Right renal cortex interstitium (tissue), 3 donors: ENCODE results near the gene POLR1B. TPM values are rescaled to one million over a fixed set of nuclear protein-coding genes. Genes with fewer than 3 reads are reported as not detected.
"Not testable (repeated sequence)": the region's sequence is repeated elsewhere in the genome, so short reads cannot be mapped to it uniquely, and the experiment has no call there.

Experiments used
- DNase-seq, 3 donors: peaks; one replicate each; pipeline ENCODE4 v3.0.0-alpha.2; 2013; ENCODE audit warnings: low read depth in 3 of 3, low spot score in 2 of 3
- polyA plus RNA-seq, 3 donors: library from polyadenylated mRNA; unstranded; fragments of 120-200 nt; gene quantifications; one replicate each; pipeline ENCODE4 v1.2.1, GENCODE V29; 2013; ENCODE audit not compliant: insufficient read length in 3 of 3

POLR1B gene, protein sequence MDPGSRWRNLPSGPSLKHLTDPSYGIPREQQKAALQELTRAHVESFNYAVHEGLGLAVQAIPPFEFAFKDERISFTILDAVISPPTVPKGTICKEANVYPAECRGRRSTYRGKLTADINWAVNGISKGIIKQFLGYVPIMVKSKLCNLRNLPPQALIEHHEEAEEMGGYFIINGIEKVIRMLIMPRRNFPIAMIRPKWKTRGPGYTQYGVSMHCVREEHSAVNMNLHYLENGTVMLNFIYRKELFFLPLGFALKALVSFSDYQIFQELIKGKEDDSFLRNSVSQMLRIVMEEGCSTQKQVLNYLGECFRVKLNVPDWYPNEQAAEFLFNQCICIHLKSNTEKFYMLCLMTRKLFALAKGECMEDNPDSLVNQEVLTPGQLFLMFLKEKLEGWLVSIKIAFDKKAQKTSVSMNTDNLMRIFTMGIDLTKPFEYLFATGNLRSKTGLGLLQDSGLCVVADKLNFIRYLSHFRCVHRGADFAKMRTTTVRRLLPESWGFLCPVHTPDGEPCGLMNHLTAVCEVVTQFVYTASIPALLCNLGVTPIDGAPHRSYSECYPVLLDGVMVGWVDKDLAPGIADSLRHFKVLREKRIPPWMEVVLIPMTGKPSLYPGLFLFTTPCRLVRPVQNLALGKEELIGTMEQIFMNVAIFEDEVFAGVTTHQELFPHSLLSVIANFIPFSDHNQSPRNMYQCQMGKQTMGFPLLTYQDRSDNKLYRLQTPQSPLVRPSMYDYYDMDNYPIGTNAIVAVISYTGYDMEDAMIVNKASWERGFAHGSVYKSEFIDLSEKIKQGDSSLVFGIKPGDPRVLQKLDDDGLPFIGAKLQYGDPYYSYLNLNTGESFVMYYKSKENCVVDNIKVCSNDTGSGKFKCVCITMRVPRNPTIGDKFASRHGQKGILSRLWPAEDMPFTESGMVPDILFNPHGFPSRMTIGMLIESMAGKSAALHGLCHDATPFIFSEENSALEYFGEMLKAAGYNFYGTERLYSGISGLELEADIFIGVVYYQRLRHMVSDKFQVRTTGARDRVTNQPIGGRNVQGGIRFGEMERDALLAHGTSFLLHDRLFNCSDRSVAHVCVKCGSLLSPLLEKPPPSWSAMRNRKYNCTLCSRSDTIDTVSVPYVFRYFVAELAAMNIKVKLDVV
- 10 to 100 TPM; 24.2 to 28.8 (median 27.9) TPM for polyA plus RNA-seq

DNA sequence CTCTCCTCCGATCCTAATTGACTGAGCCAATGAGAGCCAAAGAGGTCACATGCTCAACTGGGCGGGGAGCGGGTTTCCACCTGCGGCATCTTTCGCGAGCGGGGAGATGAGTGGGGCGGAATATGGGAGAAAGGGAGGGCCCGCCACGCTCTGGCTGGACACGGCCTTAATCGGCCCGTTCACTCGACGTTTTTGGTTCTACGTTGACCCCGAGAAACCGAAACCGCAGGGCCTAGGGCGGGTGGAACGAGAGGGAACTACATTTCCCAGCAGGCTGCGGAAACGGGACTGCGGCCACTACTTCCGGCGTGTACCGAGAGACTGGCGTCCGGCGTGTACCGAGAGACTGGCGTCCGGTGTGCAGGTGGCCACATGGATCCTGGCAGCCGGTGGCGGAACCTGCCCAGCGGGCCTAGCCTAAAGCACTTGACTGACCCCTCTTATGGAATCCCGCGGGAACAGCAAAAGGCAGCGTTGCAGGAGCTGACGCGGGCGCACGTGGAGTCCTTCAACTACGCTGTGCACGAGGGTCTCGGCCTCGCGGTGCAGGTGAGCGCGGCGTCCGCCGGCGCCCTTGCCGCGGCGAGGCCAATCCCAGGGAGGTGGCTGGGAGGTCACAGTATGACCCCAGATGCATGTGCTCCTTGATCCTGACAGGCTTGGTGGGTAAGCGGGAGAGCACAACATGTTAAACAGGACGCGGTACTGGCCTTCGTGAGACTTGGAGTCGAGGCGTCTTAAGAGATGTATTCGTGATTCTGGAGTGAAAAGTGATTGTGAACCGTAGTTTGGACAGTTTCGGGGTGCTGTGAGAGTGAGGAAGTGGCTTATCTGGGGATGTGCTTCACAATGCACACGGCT lies at the start of gene POLR1B:
Gene POLR1B (plus strand): TSS at position 343 of the 861 bp plus-strand sequence. CDS start 30 bp downstream, at position 373.
- DNase-seq = peak; percentile 80 to 86 (median 84)

DNA sequence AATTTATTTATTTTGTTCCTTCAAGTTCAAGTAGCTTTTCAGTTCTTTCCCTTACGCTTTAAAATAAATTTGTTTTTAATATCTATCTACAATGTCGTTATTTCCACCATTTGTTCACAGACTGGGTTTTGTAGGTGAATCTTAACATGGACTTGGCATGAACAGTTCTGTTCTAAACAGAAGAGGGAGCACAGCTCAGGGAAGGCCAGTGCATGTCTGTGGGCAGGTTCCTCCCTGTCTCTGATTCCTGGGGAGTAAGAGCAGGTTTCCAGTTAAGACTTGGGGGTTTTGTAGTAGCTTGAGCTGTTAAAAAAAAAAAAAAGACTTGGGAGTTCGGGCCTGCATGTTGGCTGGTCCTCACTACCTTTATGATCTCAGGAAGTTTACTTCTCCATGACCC lies 49.2 kb upstream of the POLR1B start:
- DNase-seq = no peak

DNA sequence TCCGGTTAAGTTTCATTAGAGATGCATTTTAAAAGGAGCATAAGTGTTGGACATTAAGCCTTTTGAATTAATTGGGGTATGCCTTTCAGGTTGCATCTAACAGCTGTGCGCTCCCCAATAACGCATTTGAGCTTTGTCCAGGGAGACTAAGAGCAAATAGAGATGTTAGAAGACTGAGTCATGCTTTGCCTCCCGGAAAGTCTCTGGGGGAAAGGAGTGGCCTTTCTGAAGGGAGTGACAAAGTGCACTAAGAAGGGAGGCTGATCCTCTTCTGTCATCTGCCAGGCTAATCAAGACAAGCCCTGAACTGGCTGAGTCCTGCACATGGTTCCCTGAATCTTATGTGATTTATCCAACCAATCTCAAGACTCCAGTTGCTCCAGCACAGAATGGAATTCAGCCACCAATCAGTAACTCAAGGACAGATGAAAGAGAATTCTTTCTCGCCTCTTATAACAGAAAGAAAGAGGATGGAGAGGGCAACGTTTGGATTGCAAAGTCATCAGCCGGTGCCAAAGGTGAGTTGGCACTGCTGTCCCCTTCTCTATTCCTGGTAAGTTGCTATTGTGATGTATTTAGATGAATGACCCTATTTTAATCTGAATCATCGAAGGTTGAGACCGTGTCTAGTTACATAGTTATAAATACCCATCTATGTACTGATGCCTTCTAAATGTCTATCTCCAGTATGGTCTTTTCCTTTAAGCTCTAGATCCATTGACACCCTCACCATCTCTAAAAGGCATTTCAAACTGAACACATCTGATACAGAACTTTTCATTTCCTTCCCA lies 48.2 kb upstream of the POLR1B start:
- DNase-seq = no peak

DNA sequence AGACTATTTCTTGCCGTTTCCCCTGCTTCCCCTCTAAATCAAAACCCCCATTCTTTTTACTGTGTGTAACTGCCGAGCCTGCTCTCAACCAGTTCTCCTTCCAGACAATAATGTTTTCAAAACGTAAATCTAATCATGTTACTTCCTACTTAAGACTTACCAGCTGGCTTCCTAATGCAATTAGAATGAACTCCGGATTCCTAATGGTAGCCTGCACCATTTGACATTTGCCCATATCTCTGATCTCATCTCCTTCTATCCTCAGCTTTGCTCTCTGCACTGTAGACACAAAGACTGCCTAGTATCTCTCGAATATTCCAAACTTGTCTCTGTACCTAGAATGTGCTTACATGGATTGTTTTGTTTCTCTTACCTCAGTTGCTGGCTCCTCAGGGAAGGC lies 47.4 kb upstream of the POLR1B start:
- DNase-seq = no peak

DNA sequence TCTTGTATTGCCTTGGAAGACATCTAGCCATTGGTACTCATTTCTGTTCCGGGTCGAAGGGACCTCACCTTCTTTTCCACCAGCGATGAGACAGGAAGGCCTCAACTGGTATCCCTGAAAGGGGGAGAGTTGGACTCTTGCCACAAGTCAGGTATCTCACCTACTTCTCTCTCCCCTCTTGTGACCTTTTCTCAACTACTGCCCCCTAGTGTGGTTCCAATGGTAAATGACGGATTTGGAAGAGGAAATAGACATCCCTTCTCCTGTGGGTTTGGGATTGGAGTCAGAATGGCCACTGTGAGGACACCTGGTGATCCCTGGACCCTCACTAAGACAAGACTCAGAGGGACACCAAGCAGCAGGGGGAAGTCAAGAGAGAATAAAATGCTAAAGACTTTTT lies 46.4 kb upstream of the POLR1B start:
- DNase-seq = not testable (repeated sequence)

DNA sequence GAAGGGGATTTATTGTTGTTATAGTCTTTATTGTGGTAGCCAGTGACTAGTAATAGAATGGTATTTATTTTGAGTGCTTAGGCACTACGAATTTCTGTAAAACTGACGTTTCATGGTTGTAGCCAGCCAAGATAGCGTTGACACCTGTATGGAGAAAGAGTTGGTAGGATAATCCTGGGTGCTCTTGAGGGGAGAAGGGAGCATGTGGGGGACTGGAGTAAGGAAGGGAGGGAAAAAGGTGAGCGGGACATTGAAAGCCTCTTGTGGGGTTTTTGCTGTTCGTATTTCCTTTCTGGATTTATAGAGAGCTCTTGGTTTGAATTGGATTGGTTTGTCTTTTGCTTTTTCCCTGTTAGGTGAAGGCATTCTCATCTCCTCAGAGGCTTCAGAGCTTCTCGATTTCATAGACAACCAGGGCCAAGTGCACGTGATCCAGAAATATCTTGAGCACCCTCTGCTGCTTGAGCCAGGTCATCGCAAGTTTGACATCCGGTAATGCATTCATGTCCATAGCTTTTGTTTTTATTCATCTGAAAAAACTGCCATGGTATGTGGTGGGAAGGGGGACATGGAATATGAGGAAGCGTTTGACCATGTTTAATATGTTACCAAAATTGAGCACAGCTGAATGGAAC lies 41.3 kb upstream of the POLR1B start:
- not testable (repeated sequence) for DNase-seq

DNA sequence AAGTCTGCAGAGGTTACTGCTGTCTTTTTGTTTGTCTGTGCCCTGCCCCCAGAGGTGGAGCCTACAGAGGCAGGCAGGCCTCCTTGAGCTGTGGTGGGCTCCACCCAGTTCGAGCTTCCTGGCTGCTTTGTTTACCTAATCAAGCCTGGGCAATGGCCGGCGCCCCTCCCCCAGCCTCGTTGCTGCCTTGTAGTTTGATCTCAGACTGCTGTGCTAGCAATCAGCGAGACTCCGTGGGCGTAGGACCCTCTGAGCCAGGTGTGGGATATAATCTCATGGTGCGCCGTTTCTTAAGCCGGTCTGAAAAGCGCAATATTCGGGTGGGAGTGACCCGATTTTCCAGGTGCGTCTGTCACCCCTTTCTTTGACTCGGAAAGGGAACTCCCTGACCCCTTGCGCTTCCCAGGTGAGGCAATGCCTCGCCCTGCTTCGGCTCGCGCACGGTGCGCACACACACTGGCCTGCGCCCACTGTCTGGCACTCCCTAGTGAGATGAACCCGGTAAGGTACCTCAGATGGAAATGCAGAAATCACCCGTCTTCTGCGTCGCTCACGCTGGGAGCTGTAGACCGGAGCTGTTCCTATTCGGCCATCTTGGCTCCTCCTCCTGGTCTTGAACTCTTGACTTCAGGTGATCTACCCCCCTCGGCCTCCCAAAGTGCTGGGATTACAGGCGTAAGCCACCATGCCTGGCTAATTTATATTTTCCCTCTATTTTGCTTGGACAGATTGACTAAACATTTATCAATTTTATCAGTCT lies 32.8 kb upstream of the POLR1B start:
- DNase-seq = not testable (repeated sequence)

DNA sequence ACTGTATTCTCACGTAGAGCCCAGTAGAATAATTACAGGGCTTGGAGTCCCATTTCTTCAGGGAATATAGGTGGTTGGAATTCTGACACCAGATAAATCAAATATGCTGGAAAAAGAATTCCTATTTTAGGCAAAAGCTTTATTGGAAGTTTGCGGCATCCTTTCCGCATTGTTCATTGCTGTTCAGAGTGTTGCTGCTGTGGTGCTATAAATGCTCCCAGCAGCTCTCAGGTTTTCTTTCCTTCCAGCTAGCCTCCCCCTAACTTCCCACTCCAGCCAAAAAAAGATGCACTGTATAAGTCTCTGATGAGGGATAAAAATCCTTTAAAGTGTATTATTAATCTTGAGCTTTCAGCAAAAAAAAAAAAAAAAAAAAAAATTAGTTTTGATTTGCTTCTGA lies 25.5 kb upstream of the POLR1B start:
- DNase-seq = no peak

DNA sequence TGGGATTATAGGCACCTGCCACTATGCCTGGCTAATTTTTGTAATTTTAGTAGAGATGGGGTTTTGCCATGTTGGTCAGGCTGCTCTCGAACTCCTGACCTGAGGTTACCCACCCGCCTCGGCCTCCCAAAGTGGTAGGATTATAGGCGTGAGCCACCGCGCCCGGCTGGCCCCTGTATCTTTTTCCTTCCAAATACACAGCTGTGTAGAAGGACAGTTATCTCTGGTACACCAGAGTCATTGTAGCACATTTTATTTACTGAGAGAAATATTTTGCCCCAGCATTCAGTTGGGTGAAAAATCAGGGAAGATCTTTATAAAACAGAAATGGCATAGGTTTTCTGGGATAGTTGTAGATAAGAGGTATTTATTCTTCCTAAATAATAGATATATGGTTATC lies 23.5 kb upstream of the POLR1B start:
- no peak for DNase-seq

DNA sequence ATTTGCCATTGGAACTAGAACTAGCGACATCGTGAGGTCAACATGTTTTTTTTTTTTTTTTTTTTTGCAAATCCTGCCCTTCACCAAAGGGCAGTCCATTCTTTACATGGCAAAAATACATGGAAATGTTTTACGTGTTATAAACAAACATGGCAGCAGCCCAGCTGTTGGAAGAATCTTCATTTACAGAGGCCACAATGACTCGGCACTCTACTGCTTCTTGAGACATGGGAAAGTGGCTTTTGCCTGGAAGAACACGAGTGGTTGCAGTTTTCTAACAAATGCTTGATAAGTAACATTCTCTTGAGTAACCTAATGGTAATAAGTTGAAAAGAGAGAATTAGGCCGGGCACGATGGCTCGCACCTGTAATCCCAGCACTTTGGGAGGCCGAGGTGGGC lies 22.8 kb upstream of the POLR1B start:
- no peak for DNase-seq

DNA sequence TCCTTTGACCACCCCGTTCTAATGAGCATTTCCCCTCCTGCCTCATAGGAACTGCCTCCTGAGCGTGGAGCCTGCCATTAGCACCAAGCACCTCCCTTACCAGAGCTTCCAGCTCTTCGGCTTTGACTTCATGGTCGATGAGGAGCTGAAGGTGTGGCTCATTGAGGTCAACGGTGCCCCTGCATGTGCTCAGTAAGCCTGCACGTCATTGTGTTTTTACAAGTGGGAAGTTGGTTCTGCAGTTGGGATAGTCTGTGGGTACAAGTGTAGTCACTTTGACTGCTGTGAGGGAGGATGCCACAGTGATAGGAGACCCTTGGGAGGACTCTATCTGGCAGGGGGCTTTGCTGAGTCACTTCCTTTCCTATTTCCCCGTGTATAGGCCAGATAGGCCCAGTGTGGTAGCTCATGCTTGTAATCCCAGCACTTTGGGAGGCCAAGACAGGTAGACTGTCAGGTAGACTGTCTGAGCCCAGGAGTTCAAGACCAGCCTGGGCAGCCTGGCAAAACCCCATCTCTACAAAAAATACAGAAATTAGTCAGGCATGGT lies 22.0 kb upstream of the POLR1B start:
- no peak for DNase-seq

DNA sequence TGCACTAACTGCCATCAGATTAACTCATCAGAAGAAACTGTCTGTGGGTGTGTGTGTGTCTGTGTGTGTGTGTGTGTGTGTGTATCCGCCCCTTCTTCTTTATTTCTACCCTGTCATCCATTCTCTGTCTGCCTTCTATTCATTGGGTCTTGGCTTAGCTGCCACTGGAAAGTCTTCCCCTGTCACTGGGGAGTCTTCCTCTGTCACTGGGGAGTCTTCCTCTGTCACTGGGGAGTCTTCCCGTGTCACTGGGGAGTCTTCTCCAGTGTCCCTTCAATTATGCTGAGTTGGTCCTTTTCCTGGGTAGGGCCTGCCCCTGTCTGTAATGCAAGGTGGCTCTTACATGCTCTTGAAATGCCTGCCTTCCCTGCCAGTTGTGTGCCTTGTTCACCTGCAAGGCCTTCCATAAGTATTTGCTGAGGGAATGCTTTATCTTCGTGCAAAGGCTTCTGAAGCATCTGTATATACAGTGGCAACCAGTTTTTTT lies 18.9 kb upstream of the POLR1B start:
- DNase-seq = no peak

DNA sequence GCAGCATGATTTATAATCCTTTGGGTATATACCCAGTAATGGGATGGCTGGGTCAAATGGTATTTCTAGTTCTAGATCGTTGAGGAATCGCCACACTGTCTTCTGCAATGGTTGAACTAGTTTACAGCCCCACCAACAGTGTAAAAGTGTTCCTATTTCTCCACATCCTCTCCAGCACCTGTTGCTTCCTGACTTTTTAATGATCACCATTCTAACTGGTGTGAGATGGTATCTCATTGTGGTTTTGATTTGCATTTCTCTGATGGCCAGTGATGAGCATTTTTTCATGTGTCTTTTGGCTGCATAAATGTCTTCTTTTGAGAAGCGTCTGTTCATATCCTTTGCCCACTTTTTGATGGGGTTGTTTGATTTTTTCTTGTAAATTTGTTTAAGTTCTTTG lies 18.0 kb upstream of the POLR1B start:
- DNase-seq = not testable (repeated sequence)

DNA sequence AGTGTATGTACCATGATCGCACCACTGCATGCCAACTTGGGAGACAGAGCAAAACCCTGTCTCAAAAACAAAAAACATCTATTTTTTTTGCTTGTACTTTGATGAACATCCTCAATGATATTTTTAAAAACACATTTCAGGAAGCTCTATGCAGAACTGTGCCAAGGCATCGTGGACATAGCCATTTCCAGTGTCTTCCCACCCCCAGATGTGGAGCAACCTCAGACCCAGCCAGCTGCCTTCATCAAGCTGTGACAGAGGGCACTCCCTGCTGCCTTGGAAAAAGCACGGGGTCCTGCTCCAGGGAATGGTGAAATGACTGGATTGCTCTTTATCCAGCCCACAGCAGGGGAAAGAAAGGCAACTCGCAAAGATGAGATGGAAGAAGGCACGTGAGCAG lies 13.7 kb upstream of the POLR1B start:
- DNase-seq = no peak

DNA sequence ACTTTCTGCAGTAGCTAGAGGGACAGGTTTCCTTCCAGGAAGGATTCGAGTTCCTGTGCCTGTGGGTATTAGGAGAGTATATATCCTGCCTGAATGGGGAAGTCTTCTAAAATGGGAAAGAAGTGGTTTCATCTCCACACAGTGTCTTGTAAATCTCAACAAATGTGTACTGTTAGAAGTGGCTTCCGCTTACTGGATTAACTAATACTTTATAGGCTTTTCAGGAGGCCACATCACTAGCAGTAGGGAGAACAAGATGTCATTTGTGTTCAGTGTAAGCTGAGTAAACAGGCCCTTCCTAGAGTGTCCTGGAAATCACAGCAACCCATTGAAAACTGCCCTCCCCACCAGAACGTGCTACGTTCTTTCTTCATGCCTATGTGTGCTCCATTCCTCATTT lies 12.5 kb upstream of the POLR1B start:
- DNase-seq = no peak

DNA sequence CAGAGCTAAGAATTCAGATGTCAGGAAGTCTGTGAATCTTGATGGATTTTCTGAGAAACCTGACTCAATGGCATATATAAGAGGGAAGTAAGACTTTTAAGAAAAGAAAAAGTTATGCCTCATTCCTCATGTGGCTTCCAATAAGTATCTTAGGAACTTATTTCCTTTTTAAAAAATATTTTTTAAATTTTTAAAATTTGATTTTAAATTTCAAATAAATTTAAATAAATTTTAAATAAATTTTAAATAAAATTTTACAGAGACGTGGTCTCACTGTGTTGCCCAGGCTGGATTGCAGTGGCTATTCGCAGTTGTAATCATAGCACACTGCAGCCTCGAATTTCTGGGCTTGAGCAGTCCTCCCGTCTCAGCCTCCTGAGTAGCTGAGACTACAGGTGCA lies 11.5 kb upstream of the POLR1B start:
- DNase-seq = no peak

DNA sequence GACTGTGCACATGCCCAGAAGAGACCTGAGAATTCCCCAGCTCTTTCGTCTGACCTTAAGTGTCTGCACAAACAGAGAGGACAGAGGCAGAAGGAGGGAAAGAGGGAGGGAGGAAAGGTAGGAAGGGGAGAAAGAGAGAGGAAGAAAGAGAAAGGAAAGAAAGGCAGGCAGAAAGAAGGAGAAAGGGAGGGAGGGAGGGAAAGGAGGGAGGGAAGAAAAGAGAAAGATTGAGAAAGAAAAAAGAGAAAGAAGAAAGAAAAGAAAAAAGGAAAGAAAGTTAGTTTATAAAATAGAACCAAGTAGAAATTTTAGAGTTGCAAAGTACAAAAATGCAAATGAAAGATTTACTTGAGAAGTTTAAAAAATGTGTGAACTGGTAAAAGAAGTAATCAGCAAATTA lies 7.4 kb upstream of the POLR1B start:
- no peak for DNase-seq

DNA sequence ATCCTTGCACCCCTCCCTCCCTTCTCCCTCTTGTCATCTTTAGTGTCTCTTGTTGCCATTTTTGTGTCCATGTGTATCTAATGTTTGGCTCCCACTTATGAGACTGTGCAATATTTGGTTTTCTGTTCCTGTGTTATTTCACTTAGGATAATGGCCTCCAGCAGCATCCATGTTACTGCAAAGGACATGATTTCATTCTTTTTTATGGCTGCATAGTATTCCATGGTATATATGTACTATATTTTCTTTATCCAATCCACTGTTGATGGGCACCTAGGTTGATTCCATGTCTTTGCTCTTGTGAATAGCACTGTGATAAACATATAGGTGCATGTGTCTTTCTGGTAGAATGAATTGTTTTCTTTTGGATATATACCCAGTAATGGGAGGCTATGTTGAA lies 5.6 kb upstream of the POLR1B start:
- DNase-seq = not testable (repeated sequence)
